HepG2 (cell line): ENCODE measurements around the gene OR2M4. TPM values are rescaled to one million over a fixed set of nuclear protein-coding genes. Genes with fewer than 3 reads are reported as not detected.
"Not testable (repeated sequence)": the region's sequence is repeated elsewhere in the genome, so short reads cannot be mapped to it uniquely, and the experiment has no call there.

Experiments
- ATAC-seq: fragments of 200-7000 bp; cut with Tn5 transposase; 3 replicates; pipeline ENCODE4 v1.9.1; 2020; ENCODE audit warnings: mild to moderate bottlenecking, moderate library complexity
- BruUV-seq: library from RNA; stranded (reverse); fragments of 400-500 nt; replicated peaks from 2 replicates; lab custom pipeline; 2021; lab: Mats Ljungman, UMichigan
- CTCF ChIA-PET: fragments of 300-600 bp; formaldehyde crosslinking; extraction: SDS; loops from one replicate; lab custom pipeline; 2021; ENCODE audit warnings: low total read pairs, inconsistent platforms, low intra/inter-chr PET ratio; lab: Yijun Ruan, JAX
- POLR2A ChIA-PET: fragments of 350-600 bp; sonication (Branson Sonifier 250); formaldehyde crosslinking; loops from one replicate; lab custom pipeline; 2020; ENCODE audit warnings: antibody characterized with exemption, inconsistent platforms; lab: Yijun Ruan, JAX
- DNase-seq: peaks from one replicate; pipeline ENCODE4 v3.0.0-alpha.2; 2015; ENCODE audit warnings: low spot score
- FAIRE-seq: peaks from 3 replicates; lab custom pipeline; 2011; peaks lifted over from hg19 to GRCh38; lab: Jason Lieb, UNC
- H2AFZ ChIP-seq: one replicate; pipeline ENCODE4 v1.6.1; 2011; ENCODE audit warnings: low read length, inconsistent platforms
- H3K27ac ChIP-seq: fragments of 300-600 bp; 3 replicates; pipeline ENCODE4 v1.8.0; 2011; ENCODE audit warnings: mixed run types, mild to moderate bottlenecking, mixed read lengths, low read length, inconsistent platforms; ENCODE audit not compliant: insufficient read depth; ENCODE audit errors: extremely low read length
- H3K27me3 ChIP-seq, 2 experiments: fragments of 200-600 bp in 1 of 2; 2 replicates in 1 of 2; 3 replicates in 1 of 2; pipeline versions ENCODE4 v1.6.0 to v1.8.0; 2011; ENCODE audit warnings: low read length in 2 of 2, mild to moderate bottlenecking in 2 of 2, moderate library complexity in 2 of 2, inconsistent platforms in 1 of 2; ENCODE audit not compliant: insufficient read depth in 2 of 2, control insufficient read depth in 1 of 2
- H3K36me3 ChIP-seq, 2 experiments: fragments of 200-600 bp in 1 of 2; replicated peaks in 1 of 2; 2 replicates in 1 of 2; 3 replicates in 1 of 2; pipeline versions ENCODE4 v1.5.1 to v1.8.0; 2011; ENCODE audit warnings: low read length in 2 of 2, inconsistent platforms in 1 of 2; ENCODE audit not compliant: insufficient read depth in 2 of 2, control insufficient read depth in 1 of 2
- H3K4me1 ChIP-seq: 2 replicates; pipeline ENCODE4 v1.5.1; 2012; ENCODE audit warnings: low read length, inconsistent platforms; ENCODE audit not compliant: insufficient read depth
- H3K4me2 ChIP-seq: 2 replicates; pipeline ENCODE4 v1.6.0; 2011; ENCODE audit warnings: low read depth, low read length, inconsistent platforms
- H3K4me3 ChIP-seq, 3 experiments: fragments of 200-600 bp in 1 of 3; sonication (generic), shearing (Covaris generic) in 1 of 3; replicated peaks in 1 of 3; 2 replicates each; pipeline ENCODE4 v1.5.1; 2011 to 2016; ENCODE audit warnings: low read length in 3 of 3, inconsistent platforms in 2 of 3, low read depth in 2 of 3, mild to moderate bottlenecking in 2 of 3, control low read depth in 1 of 3, mixed read lengths in 1 of 3; ENCODE audit not compliant: insufficient read depth in 1 of 3
- H3K79me2 ChIP-seq: one replicate; pipeline ENCODE4 v1.6.1; 2011; ENCODE audit warnings: low read length, inconsistent platforms; ENCODE audit not compliant: insufficient read depth
- H3K9ac ChIP-seq: 2 replicates; pipeline ENCODE4 v1.6.0; 2011; ENCODE audit warnings: mild to moderate bottlenecking, low read depth, low read length, inconsistent platforms; ENCODE audit not compliant: insufficient read depth
- H3K9me3 ChIP-seq: 2 replicates; pipeline ENCODE4 v1.5.1; 2012; ENCODE audit warnings: mild to moderate bottlenecking, low read length
- H4K20me1 ChIP-seq: 2 replicates; pipeline ENCODE4 v1.6.0; 2011; ENCODE audit warnings: inconsistent platforms, mild to moderate bottlenecking, low read length, moderate library complexity; ENCODE audit not compliant: insufficient read depth
- MED1 ChIP-seq: sonication (generic); formaldehyde crosslinking; IDR thresholded peaks from 2 replicates; pipeline ENCODE4 v1.4.0; 2020; ENCODE audit warnings: missing genetic modification reagents
- RBM39 ChIP-seq: fragments of 200-400 bp; formaldehyde crosslinking; IDR thresholded peaks from one replicate; pipeline ENCODE4 v1.6.1; 2018; ENCODE audit warnings: antibody characterized with exemption, mild to moderate bottlenecking, low read depth, low read length; ENCODE audit not compliant: poor library complexity, severe bottlenecking
- whole genome bisulfite sequencing: methylation state at CpG from one replicate; pipeline ENCODE4 v1.1.6; 2017; ENCODE audit warnings: low lambda C conversion rate; 5-methylcytosine and 5-hydroxymethylcytosine counted together
- in situ Hi-C: cut with HindIII; loops from 2 replicates; pipeline ENCODE4 v1.10.0; 2017; ENCODE audit warnings: low pct_unique_long_range_greater_than_20kb; ENCODE audit not compliant: extremely low pct_ligation_motif_present
- intact Hi-C: fragments of 100-400 bp; cut with micrococcal nuclease; formaldehyde crosslinking; loops from one replicate; pipeline ENCODE4 v1.10.0; 2022; ENCODE audit not compliant: unreplicated experiment
- polyA plus RNA-seq, 8 experiments: library from polyadenylated mRNA; depleted of rRNA in 3 of 8; stranded (reverse) in 7 of 8; unstranded in 1 of 8; fragments of >200 nt; fragmentation: Illumina TruSeq in 4 of 8; extraction: Trizol in 4 of 8; gene quantifications; 2 replicates each; pipeline versions ENCODE4 v1.2.1 to v1.2.3, GENCODE V29; 2011 to 2016; ENCODE audit warnings: low read depth in 4 of 8, missing spikeins in 1 of 8, mixed read lengths in 1 of 8; ENCODE audit not compliant: insufficient read depth in 1 of 8
- total RNA-seq, 5 experiments: library from RNA; depleted of rRNA; stranded (reverse); fragments of >200 nt; fragmentation: Illumina TruSeq; extraction: Trizol; gene quantifications; 2 replicates each; pipeline ENCODE4 v1.2.3, GENCODE V29; 2016; ENCODE audit warnings: low read depth in 1 of 5
- TF ChIP-seq, protein P1 (sequence below): sonication (generic); formaldehyde crosslinking; IDR thresholded peaks from 2 replicates; pipeline ENCODE4 v1.4.0; 2020; ENCODE audit warnings: mild to moderate bottlenecking, missing genetic modification reagents
- TF ChIP-seq, protein P2 (sequence below): sonication (generic); formaldehyde crosslinking; IDR thresholded peaks from 2 replicates; pipeline ENCODE4 v1.8.1; 2022; ENCODE audit warnings: low read depth, mild to moderate bottlenecking, missing genetic modification reagents
- TF ChIP-seq, protein P3 (sequence below): sonication (generic); formaldehyde crosslinking; IDR thresholded peaks from 2 replicates; pipeline ENCODE4 v1.4.0; 2020; ENCODE audit warnings: missing genetic modification reagents

Gene OR2M4
- total and polyA plus RNA-seq, 2 of the 13 experiments (the other 11 are each of a cell fraction or from before 2014, with no cell fraction given) = not detected

DNA sequence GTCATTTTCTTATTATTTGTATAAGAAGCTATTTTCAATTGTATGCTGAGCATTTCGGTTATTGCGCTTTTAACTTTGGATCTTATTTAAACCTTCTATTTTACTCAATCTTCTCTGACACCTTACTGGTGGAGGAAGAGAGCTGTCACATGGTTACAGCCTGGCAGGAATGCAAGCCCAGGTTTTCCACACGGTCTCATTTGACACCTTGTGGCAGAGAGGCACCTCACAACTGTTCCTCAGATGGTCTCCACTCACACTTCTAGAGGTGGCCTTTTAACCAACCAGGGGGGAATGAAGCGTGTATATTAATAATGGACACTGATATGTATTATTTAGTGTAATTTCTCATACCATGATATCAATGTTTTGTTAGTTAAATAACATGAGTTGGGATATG is 37.0 kb downstream of the OR2M4 start:
- ATAC-seq (no peak), FAIRE-seq (no peak)
- no TSS peak for BruUV-seq

DNA sequence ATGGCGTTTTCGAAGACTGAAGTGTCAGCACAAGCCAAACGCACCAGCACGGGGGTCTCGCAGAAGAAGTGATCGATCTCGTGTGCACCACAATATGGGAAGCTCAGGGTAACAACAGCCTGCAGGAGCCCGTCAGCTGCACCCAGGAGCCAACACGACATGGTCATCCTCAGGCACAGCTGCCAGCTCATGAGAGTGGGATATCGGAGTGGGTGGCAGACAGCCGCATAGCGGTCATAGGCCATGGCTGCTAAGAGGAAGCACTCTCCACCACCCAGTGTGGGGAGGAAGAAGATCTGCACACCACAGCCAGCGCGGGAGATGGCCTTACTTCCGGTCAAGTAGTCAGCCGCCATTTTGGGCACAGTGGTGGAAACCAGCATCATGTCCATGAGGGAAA is 42.0 kb downstream of the OR2M4 start:
- H3K9ac ChIP-seq, intact Hi-C loops, H3K79me2 ChIP-seq, CTCF ChIA-PET, H3K4me2 ChIP-seq, H2AFZ ChIP-seq, in situ Hi-C loops, H3K27me3 ChIP-seq, H3K27ac ChIP-seq, FAIRE-seq, H3K4me3 ChIP-seq, H3K36me3 ChIP-seq, H4K20me1 ChIP-seq, POLR2A ChIA-PET, H3K4me1 ChIP-seq, BruUV-seq, ATAC-seq, DNase-seq: not testable (repeated sequence)
- 41% methylated on average over 6 of the region's 16 CpGs for WGBS
- H3K9me3 ChIP-seq = peaks cover 64% of the 10 kb centered on the region

More for the DNA sequence above, 37.0 kb downstream of the OR2M4 start:
- H3K4me2 ChIP-seq = no peak overlapping the region
- TF ChIP-seq MED1 (CRISPR knock-in tag) = no peak
- TF ChIP-seq, protein P1, sequence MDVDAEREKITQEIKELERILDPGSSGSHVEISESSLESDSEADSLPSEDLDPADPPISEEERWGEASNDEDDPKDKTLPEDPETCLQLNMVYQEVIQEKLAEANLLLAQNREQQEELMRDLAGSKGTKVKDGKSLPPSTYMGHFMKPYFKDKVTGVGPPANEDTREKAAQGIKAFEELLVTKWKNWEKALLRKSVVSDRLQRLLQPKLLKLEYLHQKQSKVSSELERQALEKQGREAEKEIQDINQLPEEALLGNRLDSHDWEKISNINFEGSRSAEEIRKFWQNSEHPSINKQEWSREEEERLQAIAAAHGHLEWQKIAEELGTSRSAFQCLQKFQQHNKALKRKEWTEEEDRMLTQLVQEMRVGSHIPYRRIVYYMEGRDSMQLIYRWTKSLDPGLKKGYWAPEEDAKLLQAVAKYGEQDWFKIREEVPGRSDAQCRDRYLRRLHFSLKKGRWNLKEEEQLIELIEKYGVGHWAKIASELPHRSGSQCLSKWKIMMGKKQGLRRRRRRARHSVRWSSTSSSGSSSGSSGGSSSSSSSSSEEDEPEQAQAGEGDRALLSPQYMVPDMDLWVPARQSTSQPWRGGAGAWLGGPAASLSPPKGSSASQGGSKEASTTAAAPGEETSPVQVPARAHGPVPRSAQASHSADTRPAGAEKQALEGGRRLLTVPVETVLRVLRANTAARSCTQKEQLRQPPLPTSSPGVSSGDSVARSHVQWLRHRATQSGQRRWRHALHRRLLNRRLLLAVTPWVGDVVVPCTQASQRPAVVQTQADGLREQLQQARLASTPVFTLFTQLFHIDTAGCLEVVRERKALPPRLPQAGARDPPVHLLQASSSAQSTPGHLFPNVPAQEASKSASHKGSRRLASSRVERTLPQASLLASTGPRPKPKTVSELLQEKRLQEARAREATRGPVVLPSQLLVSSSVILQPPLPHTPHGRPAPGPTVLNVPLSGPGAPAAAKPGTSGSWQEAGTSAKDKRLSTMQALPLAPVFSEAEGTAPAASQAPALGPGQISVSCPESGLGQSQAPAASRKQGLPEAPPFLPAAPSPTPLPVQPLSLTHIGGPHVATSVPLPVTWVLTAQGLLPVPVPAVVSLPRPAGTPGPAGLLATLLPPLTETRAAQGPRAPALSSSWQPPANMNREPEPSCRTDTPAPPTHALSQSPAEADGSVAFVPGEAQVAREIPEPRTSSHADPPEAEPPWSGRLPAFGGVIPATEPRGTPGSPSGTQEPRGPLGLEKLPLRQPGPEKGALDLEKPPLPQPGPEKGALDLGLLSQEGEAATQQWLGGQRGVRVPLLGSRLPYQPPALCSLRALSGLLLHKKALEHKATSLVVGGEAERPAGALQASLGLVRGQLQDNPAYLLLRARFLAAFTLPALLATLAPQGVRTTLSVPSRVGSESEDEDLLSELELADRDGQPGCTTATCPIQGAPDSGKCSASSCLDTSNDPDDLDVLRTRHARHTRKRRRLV (CRISPR knock-in tag) = no peak
- no peak for TF ChIP-seq RBM39
- TF ChIP-seq, protein P2, sequence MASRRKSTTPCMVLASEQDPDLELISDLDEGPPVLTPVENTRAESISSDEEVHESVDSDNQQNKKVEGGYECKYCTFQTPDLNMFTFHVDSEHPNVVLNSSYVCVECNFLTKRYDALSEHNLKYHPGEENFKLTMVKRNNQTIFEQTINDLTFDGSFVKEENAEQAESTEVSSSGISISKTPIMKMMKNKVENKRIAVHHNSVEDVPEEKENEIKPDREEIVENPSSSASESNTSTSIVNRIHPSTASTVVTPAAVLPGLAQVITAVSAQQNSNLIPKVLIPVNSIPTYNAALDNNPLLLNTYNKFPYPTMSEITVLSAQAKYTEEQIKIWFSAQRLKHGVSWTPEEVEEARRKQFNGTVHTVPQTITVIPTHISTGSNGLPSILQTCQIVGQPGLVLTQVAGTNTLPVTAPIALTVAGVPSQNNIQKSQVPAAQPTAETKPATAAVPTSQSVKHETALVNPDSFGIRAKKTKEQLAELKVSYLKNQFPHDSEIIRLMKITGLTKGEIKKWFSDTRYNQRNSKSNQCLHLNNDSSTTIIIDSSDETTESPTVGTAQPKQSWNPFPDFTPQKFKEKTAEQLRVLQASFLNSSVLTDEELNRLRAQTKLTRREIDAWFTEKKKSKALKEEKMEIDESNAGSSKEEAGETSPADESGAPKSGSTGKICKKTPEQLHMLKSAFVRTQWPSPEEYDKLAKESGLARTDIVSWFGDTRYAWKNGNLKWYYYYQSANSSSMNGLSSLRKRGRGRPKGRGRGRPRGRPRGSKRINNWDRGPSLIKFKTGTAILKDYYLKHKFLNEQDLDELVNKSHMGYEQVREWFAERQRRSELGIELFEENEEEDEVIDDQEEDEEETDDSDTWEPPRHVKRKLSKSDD (CRISPR knock-in tag) = no peak
- TF ChIP-seq, protein P3, sequence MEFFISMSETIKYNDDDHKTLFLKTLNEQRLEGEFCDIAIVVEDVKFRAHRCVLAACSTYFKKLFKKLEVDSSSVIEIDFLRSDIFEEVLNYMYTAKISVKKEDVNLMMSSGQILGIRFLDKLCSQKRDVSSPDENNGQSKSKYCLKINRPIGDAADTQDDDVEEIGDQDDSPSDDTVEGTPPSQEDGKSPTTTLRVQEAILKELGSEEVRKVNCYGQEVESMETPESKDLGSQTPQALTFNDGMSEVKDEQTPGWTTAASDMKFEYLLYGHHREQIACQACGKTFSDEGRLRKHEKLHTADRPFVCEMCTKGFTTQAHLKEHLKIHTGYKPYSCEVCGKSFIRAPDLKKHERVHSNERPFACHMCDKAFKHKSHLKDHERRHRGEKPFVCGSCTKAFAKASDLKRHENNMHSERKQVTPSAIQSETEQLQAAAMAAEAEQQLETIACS = no peak
- H3K27me3 ChIP-seq = no peaks in the 10 kb centered on the region
- CTCF ChIA-PET = no interaction called here
- H3K27ac ChIP-seq = no peak overlapping the region
- POLR2A ChIA-PET = no interaction called here
- no peak for DNase-seq
- H2AFZ ChIP-seq = no peak overlapping the region
- H3K4me1 ChIP-seq = no peaks in the 10 kb centered on the region
- H4K20me1 ChIP-seq = no peaks in the 10 kb centered on the region
- peaks cover 75% of the 10 kb centered on the region for H3K9me3 ChIP-seq
- intact Hi-C loops = no loop called here
- H3K36me3 ChIP-seq = no peaks in the 10 kb centered on the region
- H3K9ac ChIP-seq = no peak overlapping the region
- in situ Hi-C loops = no loop called here
- 27% methylated on average over 4 of the region's 4 CpGs for WGBS
- no peak overlapping the region for H3K4me3 ChIP-seq
- H3K79me2 ChIP-seq = no peaks in the 10 kb centered on the region
